SU-DHL-6 (cell line): ENCODE data around the gene TMED1.

ENCODE experiments used
- CTCF ChIP-seq: fragments of 200-600 bp; sonication (generic); IDR thresholded peaks from one replicate; pipeline ENCODE4 v1.5.1; 2017; ENCODE audit warnings: antibody characterized with exemption, mild to moderate bottlenecking, low read length, moderate library complexity; ENCODE audit not compliant: insufficient read depth, poor library complexity, severe bottlenecking
- EZH2phosphoT487 ChIP-seq: fragments of 200-600 bp; sonication (generic), shearing (Covaris generic); conservative IDR thresholded peaks from 2 replicates; pipeline ENCODE4 v1.6.1; 2018; ENCODE audit warnings: mild to moderate bottlenecking, antibody characterized with exemption, low read length, moderate library complexity, mixed read lengths

GRCh38 chr19:10803252-10803651 lies 32.8 kb downstream of the TMED1 start:
- TF ChIP-seq CTCF: no peak
- TF ChIP-seq EZH2phosphoT487: no peak
